Trophoblast cell (in vitro differentiated cells and primary cell): ENCODE data around the gene WDR38.

Experiments
- DNase-seq, 2 donors: peaks; one replicate each; pipeline ENCODE4 v3.0.0-alpha.2; 2016
- H2AFZ ChIP-seq: 2 replicates; pipeline ENCODE4 v1.6.1; 2013; ENCODE audit warnings: low read length, moderate library complexity, mild to moderate bottlenecking; ENCODE audit not compliant: insufficient read depth, poor library complexity
- H2AK5ac ChIP-seq: 2 replicates; pipeline ENCODE4 v1.6.1; 2013; ENCODE audit warnings: mild to moderate bottlenecking, low read length
- H2BK120ac ChIP-seq: 2 replicates; pipeline ENCODE4 v1.6.1; 2013; ENCODE audit warnings: low read length, mild to moderate bottlenecking, moderate library complexity; ENCODE audit not compliant: insufficient read depth, poor library complexity
- H2BK12ac ChIP-seq: 2 replicates; pipeline ENCODE4 v1.6.1; 2013; ENCODE audit warnings: mild to moderate bottlenecking, low read length, moderate library complexity
- H2BK5ac ChIP-seq: 2 replicates; pipeline ENCODE4 v1.6.1; 2013; ENCODE audit warnings: low read length, low read depth, moderate library complexity, mild to moderate bottlenecking; ENCODE audit not compliant: poor library complexity
- H3K14ac ChIP-seq: 2 replicates; pipeline ENCODE4 v1.6.1; 2013; ENCODE audit warnings: mild to moderate bottlenecking, low read length
- H3K18ac ChIP-seq: 2 replicates; pipeline ENCODE4 v1.6.1; 2013; ENCODE audit warnings: mild to moderate bottlenecking, low read length
- H3K23ac ChIP-seq: 2 replicates; pipeline ENCODE4 v1.6.1; 2013; ENCODE audit warnings: low read length
- H3K27ac ChIP-seq: 2 replicates; pipeline ENCODE4 v1.5.1; 2013; ENCODE audit warnings: low read depth, mild to moderate bottlenecking, inconsistent platforms, low read length, moderate library complexity
- H3K27me3 ChIP-seq: 2 replicates; pipeline ENCODE4 v1.6.1; 2013; ENCODE audit warnings: inconsistent platforms, mild to moderate bottlenecking, low read length, moderate library complexity; ENCODE audit not compliant: insufficient read depth
- H3K36me3 ChIP-seq, 2 experiments: 1 replicate in 1 of 2; 2 replicates in 1 of 2; pipeline ENCODE4 v1.6.1; 2013; ENCODE audit warnings: low read length in 2 of 2, mild to moderate bottlenecking in 2 of 2, moderate library complexity in 1 of 2; ENCODE audit not compliant: insufficient read depth in 2 of 2, control insufficient read depth in 1 of 2
- H3K4ac ChIP-seq: 2 replicates; pipeline ENCODE4 v1.6.1; 2013; ENCODE audit warnings: low read depth, mild to moderate bottlenecking, low read length, moderate library complexity
- H3K4me1 ChIP-seq, 2 experiments: 1 replicate in 1 of 2; 2 replicates in 1 of 2; pipeline ENCODE4 v1.6.1; 2013; ENCODE audit warnings: low read length in 2 of 2, mild to moderate bottlenecking in 2 of 2, moderate library complexity in 1 of 2; ENCODE audit not compliant: insufficient read depth in 2 of 2, control insufficient read depth in 1 of 2
- H3K4me2 ChIP-seq: 2 replicates; pipeline ENCODE4 v1.6.1; 2013; ENCODE audit warnings: inconsistent platforms, mild to moderate bottlenecking, low read length, moderate library complexity
- H3K4me3 ChIP-seq: 2 replicates; pipeline ENCODE4 v1.5.1; 2013; ENCODE audit warnings: mild to moderate bottlenecking, low read depth, low read length, inconsistent platforms
- H3K79me1 ChIP-seq: one replicate; pipeline ENCODE4 v1.6.1; 2013; ENCODE audit warnings: low read length
- H3K79me2 ChIP-seq: 2 replicates; pipeline ENCODE4 v1.6.1; 2013; ENCODE audit warnings: low read length, mild to moderate bottlenecking; ENCODE audit not compliant: control insufficient read depth, insufficient read depth, poor library complexity
- H3K9ac ChIP-seq: 2 replicates; pipeline ENCODE4 v1.6.1; 2013; ENCODE audit warnings: mild to moderate bottlenecking, low read length
- H3K9me3 ChIP-seq: 2 replicates; pipeline ENCODE4 v1.6.1; 2013; ENCODE audit warnings: low read depth, mild to moderate bottlenecking, control low read depth, inconsistent platforms, low read length; ENCODE audit not compliant: insufficient read depth
- H4K12ac ChIP-seq: 2 replicates; pipeline ENCODE4 v1.6.1; 2013; ENCODE audit warnings: low read depth, mild to moderate bottlenecking, low read length, moderate library complexity
- H4K8ac ChIP-seq: 2 replicates; pipeline ENCODE4 v1.6.1; 2013; ENCODE audit warnings: low read depth, mild to moderate bottlenecking, low read length, moderate library complexity
- H4K91ac ChIP-seq: one replicate; pipeline ENCODE4 v1.6.1; 2013; ENCODE audit warnings: low read depth, mild to moderate bottlenecking, low read length, moderate library complexity
- WGBS: extraction: QIAGEN DNeasy Blood & Tissue Kit; methylation state at CpG from one replicate; pipeline ENCODE4 v1.1.7; 2013; ENCODE audit warnings: missing lambda C conversion rate; ENCODE audit not compliant: insufficient read length, insufficient coverage; ENCODE audit errors: extremely low coverage; 5-methylcytosine and 5-hydroxymethylcytosine counted together

The WDR38 gene

GRCh38 chr9:124854161-124854560, 901 bp downstream of the WDR38 start:
- Histone ChIP-seq H3K4ac (no peak overlapping the region), H4K8ac (no peak overlapping the region), H2AFZ (no peak overlapping the region), H3K4me3 (no peak overlapping the region), H3K79me1 (peaks cover 26% of the 10 kb centered on the region), H3K14ac (no peak overlapping the region), H3K9ac (no peak overlapping the region), H3K27me3 (no peaks in the 10 kb centered on the region), H3K79me2 (peaks cover 9% of the 10 kb centered on the region), H3K4me1 (peaks cover 18 to 19% of the 10 kb centered on the region in 2 experiments), H3K18ac (no peak overlapping the region), H3K27ac (no peak overlapping the region), H2AK5ac (no peak overlapping the region), H3K4me2 (no peak overlapping the region), H2BK5ac (no peak overlapping the region), H3K36me3 (peaks cover 28 to 31% of the 10 kb centered on the region in 2 experiments), H3K23ac (no peak overlapping the region), H4K12ac (no peak overlapping the region), H2BK12ac (no peak overlapping the region), H2BK120ac (no peak overlapping the region), H3K9me3 (no peaks in the 10 kb centered on the region), H4K91ac (no peak overlapping the region)
- DNase-seq, result no peak
- WGBS, result no CpG with 5 or more reads among the region's 8 CpGs

GRCh38 chr9:124854822-124855221, 1.6 kb downstream of the WDR38 start:
- Histone ChIP-seq H2BK12ac (no peak overlapping the region), H3K4ac (no peak overlapping the region), H3K79me1 (peaks cover 24% of the 10 kb centered on the region), H2AFZ (no peak overlapping the region), H3K27ac (no peak overlapping the region), H2BK5ac (no peak overlapping the region), H3K14ac (no peak overlapping the region), H2AK5ac (no peak overlapping the region), H3K27me3 (no peaks in the 10 kb centered on the region), H4K91ac (no peak overlapping the region), H3K9me3 (no peaks in the 10 kb centered on the region), H3K4me3 (no peak overlapping the region), H3K79me2 (peaks cover 9% of the 10 kb centered on the region), H3K9ac (no peak overlapping the region), H3K23ac (no peak overlapping the region), H3K4me1 (peaks cover 17 to 21% of the 10 kb centered on the region in 2 experiments), H4K12ac (no peak overlapping the region), H4K8ac (no peak overlapping the region), H3K4me2 (no peak overlapping the region), H3K18ac (no peak overlapping the region), H2BK120ac (no peak overlapping the region), H3K36me3 (peaks cover 34 to 38% of the 10 kb centered on the region in 2 experiments)
- DNase-seq, result no peak
- no CpG with 5 or more reads among the region's 7 CpGs for WGBS

- Histone ChIP-seq H3K4ac (no peak overlapping the region), H2AFZ (no peak overlapping the region)
- no CpG with 5 or more reads among the region's 18 CpGs for WGBS
Measured at GRCh38 chr9:124855566-124855943, 2.3 kb downstream of the WDR38 start.

GRCh38 chr9:124855944-124856765, 2.9 kb downstream of the WDR38 start:
- no peak overlapping the region for H3K4me3 ChIP-seq
- no peak overlapping the region for H3K27ac ChIP-seq
- no peak overlapping the region for H4K91ac ChIP-seq
- no peak overlapping the region for H4K8ac ChIP-seq
- no peaks in the 10 kb centered on the region for H3K27me3 ChIP-seq
- H3K14ac ChIP-seq, result no peak overlapping the region
- no peak overlapping the region for H2BK120ac ChIP-seq
- H3K36me3 ChIP-seq, result peaks cover 44 to 50% of the 10 kb centered on the region in 2 experiments
- H3K79me1 ChIP-seq, result peaks cover 17% of the 10 kb centered on the region
- no peaks in the 10 kb centered on the region for H3K9me3 ChIP-seq
- H3K4ac ChIP-seq, result no peak overlapping the region
- no peak overlapping the region for H2BK5ac ChIP-seq
- no peak overlapping the region for H3K4me2 ChIP-seq
- DNase-seq, result peak in 1 of 2 donors; percentile 27
- no peak overlapping the region for H3K23ac ChIP-seq
- no peak overlapping the region for H2BK12ac ChIP-seq
- no CpG with 5 or more reads among the region's 16 CpGs for WGBS
- no peak overlapping the region for H2AK5ac ChIP-seq
- no peak overlapping the region for H3K18ac ChIP-seq
- H3K9ac ChIP-seq, result no peak overlapping the region
- H2AFZ ChIP-seq, result no peak overlapping the region
- no peak overlapping the region for H4K12ac ChIP-seq
- peaks cover 19% of the 10 kb centered on the region for H3K79me2 ChIP-seq
- H3K4me1 ChIP-seq, result peaks cover 21 to 28% of the 10 kb centered on the region in 2 experiments

More at GRCh38 chr9:124855566-124855943, 2.3 kb downstream of the WDR38 start:
- H4K12ac ChIP-seq, result no peak overlapping the region
- H3K23ac ChIP-seq, result no peak overlapping the region
- H2BK12ac ChIP-seq, result no peak overlapping the region
- H3K36me3 ChIP-seq, result peaks cover 42 to 45% of the 10 kb centered on the region in 2 experiments
- no peak overlapping the region for H3K18ac ChIP-seq
- H3K27ac ChIP-seq, result no peak overlapping the region
- H4K8ac ChIP-seq, result no peak overlapping the region
- H3K4me2 ChIP-seq, result no peak overlapping the region
- no peak overlapping the region for H3K4me3 ChIP-seq
- H2AK5ac ChIP-seq, result no peak overlapping the region
- DNase-seq, result peak; percentile 33 to 59
- H3K79me2 ChIP-seq, result peaks cover 13% of the 10 kb centered on the region
- H3K9ac ChIP-seq, result no peak overlapping the region
- peaks cover 21% of the 10 kb centered on the region for H3K79me1 ChIP-seq
- H2BK120ac ChIP-seq, result no peak overlapping the region
- H3K27me3 ChIP-seq, result no peaks in the 10 kb centered on the region
- H3K4me1 ChIP-seq, result peaks cover 21 to 27% of the 10 kb centered on the region in 2 experiments
- no peak overlapping the region for H4K91ac ChIP-seq
- H3K9me3 ChIP-seq, result no peaks in the 10 kb centered on the region
- no peak overlapping the region for H2BK5ac ChIP-seq
- H3K14ac ChIP-seq, result no peak overlapping the region
